ENCODE results near the gene GXYLT2.

The GXYLT2 gene

DNA sequence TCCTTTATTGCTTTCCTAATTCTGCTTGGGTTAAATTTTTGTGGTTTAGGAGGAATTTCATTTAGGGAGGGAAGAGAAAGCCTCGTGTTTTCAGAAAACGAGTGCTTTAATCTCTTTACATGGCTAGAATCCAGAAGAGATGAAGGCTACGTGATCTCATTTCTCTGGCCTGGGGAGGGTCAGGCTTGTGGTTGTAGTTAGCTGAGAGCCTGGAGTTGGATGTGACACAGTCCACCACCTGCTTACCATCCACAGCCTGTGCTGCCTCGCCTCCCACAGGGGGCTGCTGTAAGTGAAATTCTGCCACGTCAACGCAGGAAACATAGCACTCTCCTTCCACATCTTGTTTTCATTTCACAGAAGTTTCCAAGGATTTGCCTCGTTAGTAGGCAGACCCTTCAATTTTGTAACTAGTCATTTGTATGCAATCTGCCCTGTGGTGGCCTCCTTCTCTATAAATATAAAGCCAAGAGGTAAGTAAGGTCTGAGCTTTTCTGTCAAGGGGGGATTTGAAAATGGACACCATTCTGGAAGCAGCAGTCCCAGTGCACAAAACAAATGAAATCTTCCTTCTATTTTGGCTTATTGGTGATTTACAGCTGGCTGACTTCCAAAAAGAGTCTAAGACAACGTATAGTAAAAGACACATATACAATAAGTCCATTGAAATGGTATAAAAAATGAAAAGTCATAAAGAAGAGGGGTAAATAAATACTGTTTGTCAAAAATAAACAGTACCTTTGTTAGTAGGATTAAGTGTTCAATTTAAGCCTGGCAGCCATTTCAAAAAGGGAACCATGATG is 3.4 kb downstream of the GXYLT2 start:
- TF ChIP-seq, protein P1, sequence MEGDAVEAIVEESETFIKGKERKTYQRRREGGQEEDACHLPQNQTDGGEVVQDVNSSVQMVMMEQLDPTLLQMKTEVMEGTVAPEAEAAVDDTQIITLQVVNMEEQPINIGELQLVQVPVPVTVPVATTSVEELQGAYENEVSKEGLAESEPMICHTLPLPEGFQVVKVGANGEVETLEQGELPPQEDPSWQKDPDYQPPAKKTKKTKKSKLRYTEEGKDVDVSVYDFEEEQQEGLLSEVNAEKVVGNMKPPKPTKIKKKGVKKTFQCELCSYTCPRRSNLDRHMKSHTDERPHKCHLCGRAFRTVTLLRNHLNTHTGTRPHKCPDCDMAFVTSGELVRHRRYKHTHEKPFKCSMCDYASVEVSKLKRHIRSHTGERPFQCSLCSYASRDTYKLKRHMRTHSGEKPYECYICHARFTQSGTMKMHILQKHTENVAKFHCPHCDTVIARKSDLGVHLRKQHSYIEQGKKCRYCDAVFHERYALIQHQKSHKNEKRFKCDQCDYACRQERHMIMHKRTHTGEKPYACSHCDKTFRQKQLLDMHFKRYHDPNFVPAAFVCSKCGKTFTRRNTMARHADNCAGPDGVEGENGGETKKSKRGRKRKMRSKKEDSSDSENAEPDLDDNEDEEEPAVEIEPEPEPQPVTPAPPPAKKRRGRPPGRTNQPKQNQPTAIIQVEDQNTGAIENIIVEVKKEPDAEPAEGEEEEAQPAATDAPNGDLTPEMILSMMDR (IDR thresholded peaks at IDR 0.05; ENCODE audit: control extremely low read depth, extremely low read depth, low read depth, missing control alignments) = no peak
- no peak for DNase-seq (ENCODE audit: extremely low spot score)
- CTCF ChIA-PET = no interaction called here
- POLR2A ChIA-PET = no interaction called here

DNA sequence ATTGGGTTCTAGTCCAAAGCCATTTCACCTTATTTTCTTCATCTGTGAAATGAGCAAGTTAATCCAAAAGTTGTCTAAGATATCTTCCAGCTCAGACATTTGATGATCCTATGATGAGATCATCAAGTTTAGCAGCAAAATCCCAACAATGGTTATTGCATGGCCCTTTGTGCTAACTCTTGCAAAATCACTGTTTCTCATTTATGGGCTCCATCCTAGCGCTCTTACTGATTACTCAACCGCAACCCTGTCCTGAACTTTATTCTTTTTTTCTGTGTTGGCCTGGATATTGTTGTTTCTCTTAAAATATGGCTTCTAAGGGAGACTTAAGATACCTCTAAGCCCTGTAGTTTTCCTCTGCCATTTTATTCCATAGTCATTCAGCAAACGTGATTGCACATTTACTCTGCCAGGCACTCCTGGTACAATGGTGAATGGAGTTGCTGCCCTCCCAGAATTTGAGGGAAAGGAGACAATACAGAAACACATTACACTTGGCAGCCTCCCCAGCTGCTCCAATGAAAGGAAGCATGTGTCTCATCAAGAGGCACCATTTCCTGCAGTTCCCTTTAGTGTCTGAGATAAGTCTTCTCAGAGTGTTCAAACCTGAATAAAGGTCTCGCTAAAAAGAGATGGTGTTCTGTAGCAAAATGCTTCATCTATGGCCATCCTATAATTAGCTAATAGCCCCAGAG is 4.4 kb downstream of the GXYLT2 start:
- TF ChIP-seq, protein P1 (IDR thresholded peaks at IDR 0.05; ENCODE audit: control extremely low read depth, extremely low read depth, low read depth, missing control alignments) = no peak
- CTCF ChIA-PET = interaction anchor here (1.2 kb wide), 1 partner anchor 39 kb away, joined by 3 read pairs; no protein-coding TSS in a partner anchor
- DNase-seq (ENCODE audit: extremely low spot score) = no peak
- POLR2A ChIA-PET = no interaction called here

DNA sequence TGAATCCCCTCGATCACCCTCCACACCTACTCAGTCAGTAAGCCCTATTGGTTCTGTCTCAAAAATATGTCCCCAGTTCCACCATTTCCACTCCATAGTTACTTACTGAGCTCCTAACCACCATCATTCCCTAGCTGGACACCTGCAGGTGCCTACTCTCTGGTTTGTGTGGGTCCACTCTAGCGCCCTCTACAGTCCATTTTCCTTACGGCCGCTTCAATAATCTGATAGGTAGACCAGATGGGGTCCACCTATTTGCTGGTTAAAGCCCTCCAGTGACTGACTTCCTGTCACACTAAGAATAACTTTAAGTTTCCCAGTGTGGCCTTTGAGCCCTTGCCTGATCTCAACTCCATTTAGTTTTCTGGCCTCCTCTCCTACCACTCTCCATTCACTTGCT is 5.0 kb downstream of the GXYLT2 start:
- TF ChIP-seq, protein P1 (IDR thresholded peaks at IDR 0.05; ENCODE audit: control extremely low read depth, extremely low read depth, low read depth, missing control alignments) = no peak
- no peak for DNase-seq (ENCODE audit: extremely low spot score)
- CTCF ChIA-PET = interaction anchor here (1.2 kb wide), 1 partner anchor 39 kb away, joined by 3 read pairs; no protein-coding TSS in a partner anchor
- POLR2A ChIA-PET = no interaction called here

DNA sequence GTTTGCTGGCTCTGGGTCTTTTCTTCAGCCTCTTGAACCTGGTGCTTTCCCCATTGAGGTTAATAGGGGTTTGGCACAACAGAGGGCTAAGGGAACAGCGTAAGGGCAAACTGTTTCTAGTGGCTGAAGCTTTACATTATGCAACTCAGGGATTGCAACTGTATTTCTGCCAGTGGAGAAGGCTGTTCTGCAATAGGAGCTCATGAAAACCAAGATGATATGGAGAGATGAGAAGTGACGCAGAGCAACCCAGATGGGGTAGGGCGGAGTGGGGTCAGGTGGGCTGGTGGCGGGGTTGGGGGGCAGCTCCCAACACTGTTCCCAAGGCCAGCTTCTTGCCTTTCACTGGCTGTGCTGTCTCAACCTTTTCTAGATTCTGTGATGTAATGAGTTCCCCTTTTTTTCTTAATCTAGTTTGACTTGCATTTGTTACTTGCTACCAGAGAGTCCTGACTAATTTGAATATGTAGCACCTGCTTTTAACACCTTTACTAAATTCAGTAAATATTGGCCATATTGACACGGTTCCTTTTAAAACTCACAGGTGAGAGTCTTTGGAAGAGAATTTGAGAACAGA is 7.2 kb downstream of the GXYLT2 start:
- CTCF ChIA-PET = interaction anchor here (0.6 to 1.4 kb wide), 4 partner anchors 10 to 205 kb away, joined by 3 read pairs; no protein-coding TSS in a partner anchor
- no peak for DNase-seq (ENCODE audit: extremely low spot score)
- POLR2A ChIA-PET = no interaction called here
- TF ChIP-seq, protein P1 (IDR thresholded peaks at IDR 0.05; ENCODE audit: control extremely low read depth, extremely low read depth, low read depth, missing control alignments) = no peak

DNA sequence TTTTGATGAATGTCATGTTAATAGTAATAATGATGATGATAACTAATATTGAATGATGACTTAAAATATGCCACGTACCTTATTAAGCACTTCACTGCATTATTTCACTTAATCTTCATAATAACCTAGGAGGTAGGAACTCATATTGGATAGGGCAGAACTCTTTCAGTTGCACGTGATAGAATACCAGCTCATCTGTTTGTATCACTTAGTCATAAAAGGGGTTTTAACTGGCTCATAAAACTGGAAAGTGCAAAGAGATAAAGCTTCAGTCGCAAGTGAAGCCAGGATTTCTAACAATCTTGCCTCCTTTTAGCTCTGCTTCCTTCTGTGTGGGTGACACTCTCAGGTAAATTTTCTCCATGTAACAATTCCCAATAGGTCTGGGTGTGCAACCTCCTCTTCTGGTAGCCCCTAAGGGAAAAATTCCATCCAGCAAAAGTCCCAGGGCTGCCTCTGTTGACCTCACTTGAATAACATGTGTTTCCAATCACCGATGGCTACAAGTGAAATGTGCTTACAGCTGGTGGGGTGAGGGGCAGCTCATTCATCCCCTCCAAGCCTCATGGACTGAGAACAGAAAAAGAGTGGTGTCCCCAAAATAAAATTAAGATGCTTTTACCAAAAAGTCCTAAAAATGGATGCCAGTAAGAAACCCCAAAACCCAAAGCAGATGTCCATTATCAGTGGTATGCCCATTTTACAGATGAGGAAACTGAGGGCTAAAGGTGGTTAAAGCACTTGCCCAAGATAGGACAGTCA is 9.3 kb downstream of the GXYLT2 start:
- POLR2A ChIA-PET = no interaction called here
- CTCF ChIA-PET = no interaction called here
- TF ChIP-seq, protein P1 (IDR thresholded peaks at IDR 0.05; ENCODE audit: control extremely low read depth, extremely low read depth, low read depth, missing control alignments) = no peak
- no peak for DNase-seq (ENCODE audit: extremely low spot score)

DNA sequence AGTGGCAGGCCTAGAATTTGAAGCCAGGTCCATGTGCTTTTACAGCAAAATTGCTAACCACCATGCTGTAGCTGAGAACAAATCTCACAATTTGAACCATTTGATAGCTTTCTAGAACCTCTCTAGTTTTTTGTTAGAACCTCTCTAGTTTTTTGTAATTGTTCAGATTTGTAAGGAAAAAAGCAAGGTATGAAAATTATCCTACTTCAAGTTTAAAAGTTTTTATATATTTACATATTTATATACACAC is 9.8 kb downstream of the GXYLT2 start:
- ChIA-PET CTCF (no interaction called here), POLR2A (no interaction called here)
- TF ChIP-seq, protein P1 (IDR thresholded peaks at IDR 0.05; ENCODE audit: control extremely low read depth, extremely low read depth, low read depth, missing control alignments) = no peak
- no peak for DNase-seq (ENCODE audit: extremely low spot score)
